GM19351 (cell line): ENCODE measurements around the gene GEMIN4.
"Not testable (repeated sequence)": the region's sequence is repeated elsewhere in the genome, so short reads cannot be mapped to it uniquely, and the experiment has no call there.

Experiments used
- ATAC-seq: cut with Tn5 transposase; IDR thresholded peaks from one replicate; pipeline ENCODE4 v1.9.1; 2021; ENCODE audit warnings: mild to moderate bottlenecking, moderate library complexity; ENCODE audit not compliant: unreplicated experiment

GEMIN4 gene

GRCh38 chr17:781805-782731 lies 30.0 kb upstream of the GEMIN4 start, which contains the start of the genes GLOD4 and MRM3:
Gene GLOD4, minus strand, starts transcription at chr17:782280. Its CDS starts 25 bp downstream, at chr17:782255.
Gene MRM3, plus strand, starts transcription at chr17:782353. Its CDS starts 26 bp downstream, at chr17:782379.
- ATAC-seq: peak; percentile 91

- ATAC-seq: no peak
These were observed 26.0 kb upstream of the GEMIN4 start for GRCh38 chr17:778096-778495.

- no peak for ATAC-seq
These were observed 22.2 kb upstream of the GEMIN4 start for GRCh38 chr17:774313-774584.

- no peak for ATAC-seq
These were observed 21.6 kb upstream of the GEMIN4 start for GRCh38 chr17:773467-774312.

- no peak for ATAC-seq
These were observed 21.0 kb upstream of the GEMIN4 start for GRCh38 chr17:773016-773415.

GRCh38 chr17:767076-767475 lies 15.0 kb upstream of the GEMIN4 start:
- no peak for ATAC-seq

GRCh38 chr17:760371-760770 lies 8.3 kb upstream of the GEMIN4 start:
- no peak for ATAC-seq

GRCh38 chr17:759964-760363 lies 7.9 kb upstream of the GEMIN4 start:
- ATAC-seq: no peak

- not testable (repeated sequence) for ATAC-seq
These were observed 4.0 kb upstream of the GEMIN4 start for GRCh38 chr17:756010-756567.

GRCh38 chr17:755319-755961 lies 3.4 kb upstream of the GEMIN4 start:
- ATAC-seq: not testable (repeated sequence)

- no peak for ATAC-seq
These were observed 1.4 kb upstream of the GEMIN4 start for GRCh38 chr17:753418-753817.

- no peak for ATAC-seq
These were observed 656 bp upstream of the GEMIN4 start for GRCh38 chr17:752620-753219.

- peak; percentile 26 for ATAC-seq
These were observed 629 bp downstream of the GEMIN4 start for GRCh38 chr17:751269-752001.

- no peak for ATAC-seq
These were observed 1.5 kb downstream of the GEMIN4 start for GRCh38 chr17:750431-751037.

- not testable (repeated sequence) for ATAC-seq
These were observed 2.7 kb downstream of the GEMIN4 start for GRCh38 chr17:749359-749758.

- not testable (repeated sequence) for ATAC-seq
These were observed 3.5 kb downstream of the GEMIN4 start for GRCh38 chr17:748604-749003.

GRCh38 chr17:746783-747629 lies 5.1 kb downstream of the GEMIN4 start:
- ATAC-seq: no peak

- ATAC-seq: no peak
These were observed 5.9 kb downstream of the GEMIN4 start for GRCh38 chr17:746181-746580.

GRCh38 chr17:745406-745805 lies 6.7 kb downstream of the GEMIN4 start:
- no peak for ATAC-seq
